ENCODE data around the gene ZNF488. TPM values are rescaled to one million over a fixed set of nuclear protein-coding genes. Genes with fewer than 3 reads are reported as not detected.
A peak's percentile ranks its signal among the peaks of the same experiment; 100 is the strongest.

ZNF488 gene
- polyA plus RNA-seq, 2 of the 4 experiments (the other 2 are of a cell fraction): 4.0 to 8.3 TPM

DNA sequence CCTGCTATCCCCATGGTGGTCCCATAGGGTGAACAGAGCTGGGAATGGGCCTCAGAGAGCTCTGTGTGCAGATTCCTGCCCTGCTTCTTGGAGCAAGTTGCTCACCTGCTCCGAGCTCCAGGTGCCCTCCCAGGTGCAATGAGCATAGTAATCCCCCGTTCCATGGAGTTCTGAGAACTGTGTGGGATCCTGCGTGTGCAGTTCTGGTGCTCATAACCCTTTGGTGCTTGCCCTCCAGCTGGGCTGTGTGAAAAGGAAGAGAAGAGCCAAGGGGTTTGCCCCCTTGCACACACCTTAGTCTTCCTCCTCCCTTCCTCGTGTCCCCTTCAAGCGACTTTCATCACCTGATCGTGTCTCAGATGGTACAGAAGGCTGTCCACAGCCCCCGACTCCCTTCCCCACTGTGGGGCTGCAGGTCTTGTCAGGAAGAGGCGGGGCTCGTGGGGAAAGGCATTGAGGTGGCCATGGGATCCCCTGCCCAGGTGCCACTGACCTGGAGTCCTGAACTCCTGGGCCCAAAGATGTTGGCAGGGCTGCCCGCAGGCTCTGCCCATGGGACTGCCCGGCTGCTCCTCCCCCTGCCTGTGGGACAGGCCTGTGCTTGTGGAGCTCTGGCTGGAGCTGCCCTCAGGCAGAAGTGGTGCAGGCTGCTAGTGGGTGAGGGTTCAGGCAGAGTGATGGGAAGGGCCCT is 21.9 kb upstream of the ZNF488 start:
- DNase-seq (ENCODE audit: low read depth in 1 of 2, low spot score in 1 of 2) (peak in 1 of 2 experiments; percentile 26), ATAC-seq (peak; percentile 35 to 45; a peak in 4 of 6 replicates), FAIRE-seq (no peak)
- Histone ChIP-seq H3K4me2 (peak overlapping the region; percentile 76), H3K27ac (peak overlapping the region; percentile 91 to 97), H3K4me3 (no peak overlapping the region), H3K9me3 (no peaks in the 10 kb centered on the region), H3K4me1 (peaks cover 66% of the 10 kb centered on the region)
- ChIA-PET POLR2A (interaction anchor here (1.0 to 1.6 kb wide), 2 partner anchors 10 to 22 kb away, joined by 3 to 4 read pairs; partner anchors contain the start of gene ZNF488), CTCF (interaction anchor here (0.8 to 3.4 kb wide), 5 partner anchors 11 to 47 kb away, joined by 3 to 9 read pairs (median 4); partner anchors contain the start of gene ZNF488)
- TF ChIP-seq TP53 (CRISPR knock-in tag; IDR thresholded peaks at IDR 0.05) (no peak), FOSB (CRISPR knock-in tag; IDR thresholded peaks at IDR 0.05) (no peak), CHD4 (IDR thresholded peaks at IDR 0.05; ENCODE audit: borderline replicate concordance) (no peak), RCOR1 (IDR thresholded peaks at IDR 0.05; ENCODE audit: low read depth, low read length) (no peak), NFE2L2 (conservative IDR thresholded peaks at IDR 0.05; ENCODE audit: low read length) (no peak), TFCP2L1 (CRISPR knock-in tag; IDR thresholded peaks at IDR 0.05) (no peak), RNF2 (IDR thresholded peaks at IDR 0.05; ENCODE audit: borderline replicate concordance, low read depth) (no peak), JUN (IDR thresholded peaks at IDR 0.05) (no peak), ZC3H11A (IDR thresholded peaks at IDR 0.05) (no peak), EHMT2 (IDR thresholded peaks at IDR 0.05; ENCODE audit: low read depth) (no peak), GATA3 (IDR thresholded peaks at IDR 0.05; ENCODE audit: borderline replicate concordance) (no peak), CBX8 (IDR thresholded peaks at IDR 0.05) (no peak), CEBPB (IDR thresholded peaks at IDR 0.05) (no peak)
- TF ChIP-seq, protein P1, sequence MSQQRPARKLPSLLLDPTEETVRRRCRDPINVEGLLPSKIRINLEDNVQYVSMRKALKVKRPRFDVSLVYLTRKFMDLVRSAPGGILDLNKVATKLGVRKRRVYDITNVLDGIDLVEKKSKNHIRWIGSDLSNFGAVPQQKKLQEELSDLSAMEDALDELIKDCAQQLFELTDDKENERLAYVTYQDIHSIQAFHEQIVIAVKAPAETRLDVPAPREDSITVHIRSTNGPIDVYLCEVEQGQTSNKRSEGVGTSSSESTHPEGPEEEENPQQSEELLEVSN (IDR thresholded peaks at IDR 0.05; ENCODE audit: borderline replicate concordance, low read depth): no peak
- TF ChIP-seq, protein P2, sequence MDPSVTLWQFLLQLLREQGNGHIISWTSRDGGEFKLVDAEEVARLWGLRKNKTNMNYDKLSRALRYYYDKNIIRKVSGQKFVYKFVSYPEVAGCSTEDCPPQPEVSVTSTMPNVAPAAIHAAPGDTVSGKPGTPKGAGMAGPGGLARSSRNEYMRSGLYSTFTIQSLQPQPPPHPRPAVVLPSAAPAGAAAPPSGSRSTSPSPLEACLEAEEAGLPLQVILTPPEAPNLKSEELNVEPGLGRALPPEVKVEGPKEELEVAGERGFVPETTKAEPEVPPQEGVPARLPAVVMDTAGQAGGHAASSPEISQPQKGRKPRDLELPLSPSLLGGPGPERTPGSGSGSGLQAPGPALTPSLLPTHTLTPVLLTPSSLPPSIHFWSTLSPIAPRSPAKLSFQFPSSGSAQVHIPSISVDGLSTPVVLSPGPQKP (IDR thresholded peaks at IDR 0.05; ENCODE audit: low read depth, low read length): no peak
- TF ChIP-seq, protein P3, sequence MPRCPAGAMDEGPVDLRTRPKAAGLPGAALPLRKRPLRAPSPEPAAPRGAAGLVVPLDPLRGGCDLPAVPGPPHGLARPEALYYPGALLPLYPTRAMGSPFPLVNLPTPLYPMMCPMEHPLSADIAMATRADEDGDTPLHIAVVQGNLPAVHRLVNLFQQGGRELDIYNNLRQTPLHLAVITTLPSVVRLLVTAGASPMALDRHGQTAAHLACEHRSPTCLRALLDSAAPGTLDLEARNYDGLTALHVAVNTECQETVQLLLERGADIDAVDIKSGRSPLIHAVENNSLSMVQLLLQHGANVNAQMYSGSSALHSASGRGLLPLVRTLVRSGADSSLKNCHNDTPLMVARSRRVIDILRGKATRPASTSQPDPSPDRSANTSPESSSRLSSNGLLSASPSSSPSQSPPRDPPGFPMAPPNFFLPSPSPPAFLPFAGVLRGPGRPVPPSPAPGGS (IDR thresholded peaks at IDR 0.05): no peak
- 88% methylated on average over 9 of the region's 11 CpGs for WGBS (ENCODE audit: missing lambda C conversion rate)

DNA sequence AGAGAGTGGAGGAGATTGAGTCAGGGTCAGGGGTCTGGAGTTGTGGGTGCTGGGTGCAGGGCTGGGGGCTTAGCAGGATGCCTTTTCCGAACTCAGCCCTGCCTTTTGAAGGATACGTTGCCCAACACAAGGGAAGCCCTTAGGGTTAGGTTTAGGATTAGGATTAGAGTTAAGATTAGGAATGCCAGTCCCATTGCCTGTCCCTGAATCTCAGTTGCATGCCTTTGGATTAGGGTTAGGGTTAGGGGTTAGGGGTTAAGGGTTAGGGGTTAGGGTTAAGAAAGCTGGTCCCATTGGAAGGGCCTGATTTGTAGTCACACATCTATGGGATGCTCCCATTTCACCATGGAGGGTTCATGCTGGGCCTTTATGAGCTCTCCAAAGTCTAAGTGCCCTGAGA is 20.8 kb upstream of the ZNF488 start:
- Histone ChIP-seq H3K4me2 (no peak overlapping the region), H3K4me1 (peaks cover 66% of the 10 kb centered on the region), H3K4me3 (no peak overlapping the region), H3K27ac (peak overlapping the region; percentile 91 to 97), H3K9me3 (no peaks in the 10 kb centered on the region)
- ATAC-seq: no peak
- 96% methylated on average over 2 of the region's 2 CpGs for WGBS (ENCODE audit: missing lambda C conversion rate)
- no peak for FAIRE-seq
- CTCF ChIA-PET: interaction anchor here (0.8 to 3.4 kb wide), 5 partner anchors 10 to 46 kb away, joined by 3 to 9 read pairs (median 4); partner anchors contain the start of gene ZNF488
- POLR2A ChIA-PET: no interaction called here
- TF ChIP-seq, protein P4, sequence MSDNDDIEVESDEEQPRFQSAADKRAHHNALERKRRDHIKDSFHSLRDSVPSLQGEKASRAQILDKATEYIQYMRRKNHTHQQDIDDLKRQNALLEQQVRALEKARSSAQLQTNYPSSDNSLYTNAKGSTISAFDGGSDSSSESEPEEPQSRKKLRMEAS (IDR thresholded peaks at IDR 0.05): 0 out of 2 replicates have a peak, but pooled peaks have one; percentile 11
- TF ChIP-seq KDM1A (IDR thresholded peaks at IDR 0.05; ENCODE audit: low read depth): no peak
- DNase-seq (ENCODE audit: low read depth in 1 of 2, low spot score in 1 of 2): no peak

DNA sequence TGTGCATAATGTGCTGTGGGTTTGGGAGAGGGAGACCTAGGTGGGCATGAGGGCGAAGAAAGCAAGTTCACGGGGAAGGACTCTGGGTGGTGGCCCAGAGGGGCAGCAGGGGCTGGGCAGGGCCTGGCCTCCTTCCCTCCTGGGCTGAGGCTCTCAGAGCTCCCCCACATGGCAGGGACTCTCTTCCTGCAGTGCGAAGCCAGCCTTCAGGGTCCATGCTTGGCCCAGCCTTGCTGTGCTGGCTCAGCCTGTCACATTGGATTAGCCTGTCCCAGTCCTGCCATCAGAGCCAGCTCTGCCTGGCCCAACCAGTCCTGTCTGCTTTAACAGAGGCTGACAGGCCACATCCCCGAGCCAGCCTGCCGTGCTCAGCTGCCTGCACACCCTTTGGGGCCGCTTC is 20.4 kb upstream of the ZNF488 start:
- no peak for DNase-seq (ENCODE audit: low read depth in 1 of 2, low spot score in 1 of 2)
- POLR2A ChIA-PET: interaction anchor here (0.6 kb wide), 1 partner anchor 24 kb away, joined by 4 read pairs; no protein-coding TSS in a partner anchor
- CTCF ChIA-PET: interaction anchor here (0.6 to 3.4 kb wide), 4 partner anchors 10 to 108 kb away, joined by 3 to 9 read pairs (median 4); partner anchors contain the start of gene ZNF488
- Histone ChIP-seq H3K4me3 (no peak overlapping the region), H3K4me2 (no peak overlapping the region), H3K9me3 (no peaks in the 10 kb centered on the region), H3K4me1 (peaks cover 66% of the 10 kb centered on the region), H3K27ac (peak overlapping the region; percentile 91 to 97)
- ATAC-seq: no peak
- 96% methylated on average over 6 of the region's 6 CpGs for WGBS (ENCODE audit: missing lambda C conversion rate)
- no peak for FAIRE-seq
- TF ChIP-seq MAFK (IDR thresholded peaks at IDR 0.05; ENCODE audit: partially characterized antibody) (no peak), POLR2AphosphoS2 (conservative IDR thresholded peaks at IDR 0.05; ENCODE audit: low read length) (no peak), EHF (CRISPR knock-in tag; IDR thresholded peaks at IDR 0.05) (no peak), HOXB5 (CRISPR knock-in tag; IDR thresholded peaks at IDR 0.05) (no peak), POLR2A (IDR thresholded peaks at IDR 0.05; ENCODE audit: low read length) (no peak), RARB (CRISPR knock-in tag; IDR thresholded peaks at IDR 0.05) (no peak), CBX8 (IDR thresholded peaks at IDR 0.05) (no peak), JUNB (IDR thresholded peaks at IDR 0.05) (no peak), ZFP36 (IDR thresholded peaks at IDR 0.05; ENCODE audit: borderline replicate concordance, partially characterized antibody) (no peak)
- TF ChIP-seq, protein P5, sequence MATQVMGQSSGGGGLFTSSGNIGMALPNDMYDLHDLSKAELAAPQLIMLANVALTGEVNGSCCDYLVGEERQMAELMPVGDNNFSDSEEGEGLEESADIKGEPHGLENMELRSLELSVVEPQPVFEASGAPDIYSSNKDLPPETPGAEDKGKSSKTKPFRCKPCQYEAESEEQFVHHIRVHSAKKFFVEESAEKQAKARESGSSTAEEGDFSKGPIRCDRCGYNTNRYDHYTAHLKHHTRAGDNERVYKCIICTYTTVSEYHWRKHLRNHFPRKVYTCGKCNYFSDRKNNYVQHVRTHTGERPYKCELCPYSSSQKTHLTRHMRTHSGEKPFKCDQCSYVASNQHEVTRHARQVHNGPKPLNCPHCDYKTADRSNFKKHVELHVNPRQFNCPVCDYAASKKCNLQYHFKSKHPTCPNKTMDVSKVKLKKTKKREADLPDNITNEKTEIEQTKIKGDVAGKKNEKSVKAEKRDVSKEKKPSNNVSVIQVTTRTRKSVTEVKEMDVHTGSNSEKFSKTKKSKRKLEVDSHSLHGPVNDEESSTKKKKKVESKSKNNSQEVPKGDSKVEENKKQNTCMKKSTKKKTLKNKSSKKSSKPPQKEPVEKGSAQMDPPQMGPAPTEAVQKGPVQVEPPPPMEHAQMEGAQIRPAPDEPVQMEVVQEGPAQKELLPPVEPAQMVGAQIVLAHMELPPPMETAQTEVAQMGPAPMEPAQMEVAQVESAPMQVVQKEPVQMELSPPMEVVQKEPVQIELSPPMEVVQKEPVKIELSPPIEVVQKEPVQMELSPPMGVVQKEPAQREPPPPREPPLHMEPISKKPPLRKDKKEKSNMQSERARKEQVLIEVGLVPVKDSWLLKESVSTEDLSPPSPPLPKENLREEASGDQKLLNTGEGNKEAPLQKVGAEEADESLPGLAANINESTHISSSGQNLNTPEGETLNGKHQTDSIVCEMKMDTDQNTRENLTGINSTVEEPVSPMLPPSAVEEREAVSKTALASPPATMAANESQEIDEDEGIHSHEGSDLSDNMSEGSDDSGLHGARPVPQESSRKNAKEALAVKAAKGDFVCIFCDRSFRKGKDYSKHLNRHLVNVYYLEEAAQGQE (IDR thresholded peaks at IDR 0.05): no peak
- TF ChIP-seq, protein P6, sequence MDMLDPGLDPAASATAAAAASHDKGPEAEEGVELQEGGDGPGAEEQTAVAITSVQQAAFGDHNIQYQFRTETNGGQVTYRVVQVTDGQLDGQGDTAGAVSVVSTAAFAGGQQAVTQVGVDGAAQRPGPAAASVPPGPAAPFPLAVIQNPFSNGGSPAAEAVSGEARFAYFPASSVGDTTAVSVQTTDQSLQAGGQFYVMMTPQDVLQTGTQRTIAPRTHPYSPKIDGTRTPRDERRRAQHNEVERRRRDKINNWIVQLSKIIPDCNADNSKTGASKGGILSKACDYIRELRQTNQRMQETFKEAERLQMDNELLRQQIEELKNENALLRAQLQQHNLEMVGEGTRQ (IDR thresholded peaks at IDR 0.05): no peak

All from A549 (cell line).